WTC11 (cell line): ENCODE data around the gene CNOT10. TPM values are rescaled to one million over a fixed set of nuclear protein-coding genes. Genes with fewer than 3 reads are reported as not detected.
"Not testable (repeated sequence)": the region's sequence is repeated elsewhere in the genome, so short reads cannot be mapped to it uniquely, and the experiment has no call there.

Experiments
- ATAC-seq: fragments of 200-7000 bp; cut with Tn5 transposase; 2 replicates; pipeline ENCODE4 v1.10.0; 2021; ENCODE audit warnings: mild to moderate bottlenecking, moderate library complexity
- CTCF ChIA-PET: fragments of 300-600 bp; sonication (Branson Sonifier 250); formaldehyde crosslinking; loops from one replicate; lab custom pipeline; 2021; ENCODE audit warnings: antibody characterized with exemption; lab: Charles Lee
- POLR2A ChIA-PET: fragments of 350-600 bp; sonication (Branson Sonifier 250); formaldehyde crosslinking; loops from one replicate; lab custom pipeline; 2021; ENCODE audit warnings: antibody characterized with exemption; lab: Charles Lee
- DNase-seq: peaks from one replicate; pipeline ENCODE4 v3.0.0; 2021; ENCODE audit warnings: low spot score
- H3K27ac Mint-ChIP-seq: 2 replicates; pipeline ENCODE4 v1.8.0; 2021; ENCODE audit warnings: mixed read lengths
- H3K27me3 Mint-ChIP-seq: 2 replicates; pipeline ENCODE4 v1.8.0; 2021; ENCODE audit warnings: low read depth, mild to moderate bottlenecking, moderate library complexity, mixed read lengths
- H3K36me3 Mint-ChIP-seq: 2 replicates; pipeline ENCODE4 v1.8.0; 2021; ENCODE audit warnings: mixed read lengths
- H3K4me1 Mint-ChIP-seq: 2 replicates; pipeline ENCODE4 v1.8.0; 2022; ENCODE audit warnings: mixed read lengths
- H3K4me3 Mint-ChIP-seq: 2 replicates; pipeline ENCODE4 v1.8.0; 2021; ENCODE audit warnings: mild to moderate bottlenecking, moderate library complexity, mixed read lengths
- H3K9me3 Mint-ChIP-seq: 2 replicates; pipeline ENCODE4 v1.8.0; 2021; ENCODE audit warnings: mixed read lengths
- CBFB ChIP-seq: sonication (generic); formaldehyde crosslinking; IDR thresholded peaks from 2 replicates; pipeline ENCODE4 v1.8.1; 2022; ENCODE audit warnings: mild to moderate bottlenecking, low read depth, missing genetic modification reagents
- CREB1 ChIP-seq: sonication (generic); formaldehyde crosslinking; IDR thresholded peaks from 2 replicates; pipeline ENCODE4 v1.8.0; 2023; ENCODE audit warnings: mild to moderate bottlenecking, missing genetic modification reagents
- CREM ChIP-seq: sonication (generic); formaldehyde crosslinking; IDR thresholded peaks from 2 replicates; pipeline ENCODE4 v1.8.1; 2022; ENCODE audit warnings: mild to moderate bottlenecking, missing genetic modification reagents, moderate library complexity
- ETV6 ChIP-seq: sonication (generic); formaldehyde crosslinking; IDR thresholded peaks from 2 replicates; pipeline ENCODE4 v1.8.1; 2022; ENCODE audit warnings: mild to moderate bottlenecking, missing genetic modification reagents
- FOXP1 ChIP-seq: sonication (generic); formaldehyde crosslinking; IDR thresholded peaks from 2 replicates; pipeline ENCODE4 v1.8.0; 2022; ENCODE audit warnings: missing genetic modification reagents, mild to moderate bottlenecking, moderate library complexity, borderline replicate concordance
- IRF2 ChIP-seq: sonication (generic); formaldehyde crosslinking; IDR thresholded peaks from 2 replicates; pipeline ENCODE4 v1.8.0; 2022; ENCODE audit warnings: low read depth, missing genetic modification reagents, borderline replicate concordance
- JUN ChIP-seq: sonication (generic); formaldehyde crosslinking; IDR thresholded peaks from 2 replicates; pipeline ENCODE4 v1.8.0; 2023; ENCODE audit warnings: mild to moderate bottlenecking, missing genetic modification reagents
- KAT7 ChIP-seq: sonication (generic); formaldehyde crosslinking; IDR thresholded peaks from 2 replicates; pipeline ENCODE4 v1.8.1; 2023; ENCODE audit warnings: missing genetic modification reagents, mild to moderate bottlenecking, borderline replicate concordance
- MYBL2 ChIP-seq: sonication (generic); formaldehyde crosslinking; IDR thresholded peaks from 2 replicates; pipeline ENCODE4 v1.8.1; 2023; ENCODE audit warnings: mild to moderate bottlenecking, moderate library complexity, missing genetic modification reagents
- NFATC4 ChIP-seq: fragments of 250-450 bp; sonication (Bioruptor Pico); IDR thresholded peaks from 2 replicates; pipeline ENCODE4 v1.9.0; 2021; ENCODE audit warnings: mild to moderate bottlenecking
- NFYB ChIP-seq: sonication (generic); formaldehyde crosslinking; conservative IDR thresholded peaks from 2 replicates; pipeline ENCODE4 v1.8.0; 2022; ENCODE audit warnings: low read depth, missing genetic modification reagents
- SMAD3 ChIP-seq: sonication (generic); formaldehyde crosslinking; IDR thresholded peaks from 2 replicates; pipeline ENCODE4 v1.8.0; 2022; ENCODE audit warnings: missing genetic modification reagents, mild to moderate bottlenecking, borderline replicate concordance
- SMAD4 ChIP-seq: sonication (generic); formaldehyde crosslinking; IDR thresholded peaks from 2 replicates; pipeline ENCODE4 v1.8.0; 2022; ENCODE audit warnings: mild to moderate bottlenecking, missing genetic modification reagents
- TEAD1 ChIP-seq: sonication (generic); formaldehyde crosslinking; IDR thresholded peaks from 2 replicates; pipeline ENCODE4 v1.8.0; 2022; ENCODE audit warnings: mild to moderate bottlenecking, missing genetic modification reagents
- TEAD4 ChIP-seq: sonication (generic); formaldehyde crosslinking; IDR thresholded peaks from 2 replicates; pipeline ENCODE4 v1.8.0; 2022; ENCODE audit warnings: mild to moderate bottlenecking, missing genetic modification reagents
- ZNF121 ChIP-seq: sonication (generic); formaldehyde crosslinking; IDR thresholded peaks from 2 replicates; pipeline ENCODE4 v1.8.0; 2023; ENCODE audit warnings: missing genetic modification reagents
- ZNF671 ChIP-seq: fragments of 250-450 bp; sonication (Bioruptor Pico); IDR thresholded peaks from 2 replicates; pipeline ENCODE4 v1.8.0; 2021; ENCODE audit warnings: mild to moderate bottlenecking
- total RNA-seq: library from RNA; stranded (reverse); gene quantifications from 3 replicates; pipeline ENCODE4 v1.2.3, GENCODE V29; 2021
- TF ChIP-seq, protein P1 (sequence below): fragments of 250-450 bp; sonication (Bioruptor Pico); conservative IDR thresholded peaks from 2 replicates; pipeline ENCODE4 v1.9.0; 2021; ENCODE audit warnings: mild to moderate bottlenecking
- TF ChIP-seq, protein P2 (sequence below): sonication (generic); formaldehyde crosslinking; IDR thresholded peaks from 2 replicates; pipeline ENCODE4 v1.8.0; 2022; ENCODE audit warnings: mild to moderate bottlenecking, missing genetic modification reagents
- TF ChIP-seq, protein P3 (sequence below): sonication (generic); formaldehyde crosslinking; IDR thresholded peaks from 2 replicates; pipeline ENCODE4 v1.8.0; 2022; ENCODE audit warnings: mild to moderate bottlenecking, missing genetic modification reagents
- TF ChIP-seq, protein P4 (sequence below): sonication (generic); formaldehyde crosslinking; IDR thresholded peaks from 2 replicates; pipeline ENCODE4 v1.8.1; 2023; ENCODE audit warnings: mild to moderate bottlenecking, missing genetic modification reagents, moderate library complexity

The CNOT10 gene
- total RNA-seq, 1 experiment from 2014 or later: 38.7 TPM

DNA sequence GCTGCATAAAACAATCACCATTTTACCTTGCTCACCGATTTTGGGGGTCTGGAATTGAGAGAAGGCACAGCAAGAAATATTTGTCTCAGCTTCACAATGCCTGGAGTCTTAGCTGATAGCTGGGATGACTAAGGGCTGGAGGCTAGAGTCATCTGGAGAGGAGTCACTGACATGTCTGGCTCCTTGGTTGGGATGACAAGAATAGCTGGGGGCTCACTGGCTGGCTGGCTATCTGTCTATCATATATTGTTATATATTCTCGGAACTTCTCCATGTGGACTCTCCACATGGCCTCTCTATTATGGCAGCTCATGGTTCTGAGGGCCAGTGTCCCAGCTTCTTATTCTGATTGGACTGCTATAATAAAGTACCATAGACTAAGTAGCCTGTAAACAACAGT, 112.8 kb downstream of the CNOT10 start:
- DNase-seq: no peak
- H3K4me1 Mint-ChIP-seq: peaks cover 37% of the 10 kb centered on the region
- POLR2A ChIA-PET: no interaction called here
- H3K9me3 Mint-ChIP-seq: peaks cover 17% of the 10 kb centered on the region
- CTCF ChIA-PET: no interaction called here
- H3K27me3 Mint-ChIP-seq: peaks cover 4% of the 10 kb centered on the region; the same call in 1 of the 2 replicates
- H3K36me3 Mint-ChIP-seq: peaks cover 16% of the 10 kb centered on the region
- no peak overlapping the region for H3K27ac Mint-ChIP-seq
- no peak for ATAC-seq
- TF ChIP-seq SMAD3 (no peak), MYBL2 (CRISPR knock-in tag) (no peak), CBFB (CRISPR knock-in tag) (no peak), CREM (CRISPR knock-in tag) (no peak), IRF2 (CRISPR knock-in tag) (no peak), KAT7 (CRISPR knock-in tag) (no peak), ETV6 (CRISPR knock-in tag) (no peak), FOXP1 (CRISPR knock-in tag) (no peak), NFYB (CRISPR knock-in tag) (no peak), CREB1 (CRISPR knock-in tag) (no peak)
- TF ChIP-seq, protein P1, sequence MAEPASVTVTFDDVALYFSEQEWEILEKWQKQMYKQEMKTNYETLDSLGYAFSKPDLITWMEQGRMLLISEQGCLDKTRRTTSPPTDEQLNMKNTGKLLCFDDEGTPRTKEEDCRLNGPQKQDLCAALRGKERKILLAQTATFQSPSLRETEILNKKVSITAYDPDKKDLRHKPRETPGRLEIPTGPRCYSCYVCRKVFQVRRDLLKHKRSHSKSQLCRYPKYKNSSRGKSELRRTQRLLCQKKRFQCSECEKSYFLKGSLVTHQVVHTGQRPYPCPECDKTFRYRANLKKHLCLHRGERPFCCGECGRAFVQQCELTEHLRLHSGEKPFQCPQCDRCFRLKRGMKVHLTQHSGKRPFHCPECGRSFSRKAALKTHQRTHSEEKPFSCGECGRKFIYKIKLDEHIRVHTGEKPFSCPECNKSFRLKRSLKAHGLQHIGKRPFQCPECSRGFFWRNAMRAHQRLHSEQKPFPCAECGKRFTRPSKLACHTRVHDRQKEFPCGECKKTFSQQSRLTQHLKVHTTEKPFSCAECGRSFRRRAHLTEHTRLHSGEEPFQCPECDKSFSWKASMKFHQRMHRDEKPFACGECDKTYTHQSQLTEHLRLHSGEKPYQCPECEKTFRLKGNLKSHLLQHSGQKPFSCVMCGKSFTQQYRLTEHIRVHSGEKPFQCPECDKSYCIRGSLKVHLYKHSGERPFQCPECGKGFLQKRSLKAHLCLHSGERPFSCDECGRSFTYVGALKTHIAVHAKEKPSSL (CRISPR knock-in tag): no peak
- TF ChIP-seq, protein P2, sequence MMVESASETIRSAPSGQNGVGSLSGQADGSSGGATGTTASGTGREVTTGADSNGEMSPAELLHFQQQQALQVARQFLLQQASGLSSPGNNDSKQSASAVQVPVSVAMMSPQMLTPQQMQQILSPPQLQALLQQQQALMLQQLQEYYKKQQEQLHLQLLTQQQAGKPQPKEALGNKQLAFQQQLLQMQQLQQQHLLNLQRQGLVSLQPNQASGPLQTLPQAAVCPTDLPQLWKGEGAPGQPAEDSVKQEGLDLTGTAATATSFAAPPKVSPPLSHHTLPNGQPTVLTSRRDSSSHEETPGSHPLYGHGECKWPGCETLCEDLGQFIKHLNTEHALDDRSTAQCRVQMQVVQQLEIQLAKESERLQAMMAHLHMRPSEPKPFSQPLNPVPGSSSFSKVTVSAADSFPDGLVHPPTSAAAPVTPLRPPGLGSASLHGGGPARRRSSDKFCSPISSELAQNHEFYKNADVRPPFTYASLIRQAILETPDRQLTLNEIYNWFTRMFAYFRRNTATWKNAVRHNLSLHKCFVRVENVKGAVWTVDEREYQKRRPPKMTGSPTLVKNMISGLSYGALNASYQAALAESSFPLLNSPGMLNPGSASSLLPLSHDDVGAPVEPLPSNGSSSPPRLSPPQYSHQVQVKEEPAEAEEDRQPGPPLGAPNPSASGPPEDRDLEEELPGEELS (CRISPR knock-in tag): no peak
- TF ChIP-seq, protein P3, sequence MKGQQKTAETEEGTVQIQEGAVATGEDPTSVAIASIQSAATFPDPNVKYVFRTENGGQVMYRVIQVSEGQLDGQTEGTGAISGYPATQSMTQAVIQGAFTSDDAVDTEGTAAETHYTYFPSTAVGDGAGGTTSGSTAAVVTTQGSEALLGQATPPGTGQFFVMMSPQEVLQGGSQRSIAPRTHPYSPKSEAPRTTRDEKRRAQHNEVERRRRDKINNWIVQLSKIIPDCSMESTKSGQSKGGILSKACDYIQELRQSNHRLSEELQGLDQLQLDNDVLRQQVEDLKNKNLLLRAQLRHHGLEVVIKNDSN (CRISPR knock-in tag): no peak
- TF ChIP-seq, all 79 proteins: peak for 0
- no peak overlapping the region for H3K4me3 Mint-ChIP-seq

DNA sequence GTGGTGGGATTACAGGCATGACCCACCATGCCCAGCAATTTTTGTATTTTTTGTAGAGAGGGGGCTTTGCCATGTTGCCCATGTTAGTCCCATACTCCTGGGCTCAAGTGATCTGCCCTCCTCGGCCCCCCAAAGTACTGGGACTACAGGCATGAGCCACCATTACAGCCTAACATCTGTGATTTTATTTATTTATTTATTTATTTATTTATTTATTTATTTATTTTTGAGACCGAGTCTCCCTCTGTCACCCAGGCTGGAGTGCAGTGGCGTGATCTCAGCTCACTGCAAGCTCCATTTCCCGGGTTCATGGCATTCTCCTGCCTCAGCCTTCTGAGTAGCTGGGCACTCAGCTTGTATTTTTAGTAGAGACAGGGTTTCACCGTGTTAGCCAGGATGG, 116.5 kb downstream of the CNOT10 start:
- H3K4me3 Mint-ChIP-seq, ATAC-seq, H3K27me3 Mint-ChIP-seq, H3K27ac Mint-ChIP-seq, DNase-seq, H3K36me3 Mint-ChIP-seq, H3K9me3 Mint-ChIP-seq, CTCF ChIA-PET: not testable (repeated sequence)
- H3K4me1 Mint-ChIP-seq: peaks cover 17% of the 10 kb centered on the region
- POLR2A ChIA-PET: interaction anchor here (0.5 kb wide), 1 partner anchor 58 kb away, joined by 5 read pairs; no protein-coding TSS in a partner anchor

DNA sequence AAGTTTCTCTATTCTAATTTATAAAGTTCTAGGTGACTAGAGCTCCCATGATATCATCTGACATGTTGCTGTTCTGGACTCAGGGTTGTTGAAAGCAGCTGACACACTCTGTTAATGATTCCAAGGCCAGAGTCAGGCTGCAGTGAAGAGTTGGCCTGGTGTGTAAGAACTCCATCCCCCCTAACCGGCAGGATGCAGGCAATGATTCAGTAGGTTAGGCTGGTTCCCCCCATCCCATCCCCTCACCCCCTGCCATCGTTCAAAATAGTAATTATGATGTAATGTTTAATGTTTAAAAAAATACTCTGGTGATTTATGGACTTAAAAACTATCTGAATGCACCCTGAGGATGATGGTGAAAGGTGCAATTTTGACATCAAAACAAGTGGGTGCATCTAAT, 128.2 kb downstream of the CNOT10 start:
- CTCF ChIA-PET: interaction anchor here (0.6 to 4.1 kb wide), 7 partner anchors 13 to 1254 kb away, joined by 3 to 28 read pairs (median 3); no protein-coding TSS in a partner anchor
- ATAC-seq (no peak), DNase-seq (no peak)
- Mint-ChIP-seq H3K36me3 (peaks cover 10% of the 10 kb centered on the region), H3K4me1 (peaks cover 33% of the 10 kb centered on the region), H3K27ac (peak overlapping the region; percentile 5; the same call in 1 of the 2 replicates), H3K27me3 (no peaks in the 10 kb centered on the region), H3K4me3 (peak overlapping the region; percentile 13), H3K9me3 (no peaks in the 10 kb centered on the region)
- POLR2A ChIA-PET: interaction anchor here (2.3 kb wide), 1 partner anchor 32 kb away, joined by 14 read pairs; no protein-coding TSS in a partner anchor
- no peak for TF ChIP-seq ZNF121
- no peak for TF ChIP-seq ETV6 (CRISPR knock-in tag)
- TF ChIP-seq SMAD3: no peak
- no peak for TF ChIP-seq ZNF671 (CRISPR knock-in tag)
- TF ChIP-seq TEAD1 (CRISPR knock-in tag): no peak
- TF ChIP-seq, protein P4, sequence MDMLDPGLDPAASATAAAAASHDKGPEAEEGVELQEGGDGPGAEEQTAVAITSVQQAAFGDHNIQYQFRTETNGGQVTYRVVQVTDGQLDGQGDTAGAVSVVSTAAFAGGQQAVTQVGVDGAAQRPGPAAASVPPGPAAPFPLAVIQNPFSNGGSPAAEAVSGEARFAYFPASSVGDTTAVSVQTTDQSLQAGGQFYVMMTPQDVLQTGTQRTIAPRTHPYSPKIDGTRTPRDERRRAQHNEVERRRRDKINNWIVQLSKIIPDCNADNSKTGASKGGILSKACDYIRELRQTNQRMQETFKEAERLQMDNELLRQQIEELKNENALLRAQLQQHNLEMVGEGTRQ (CRISPR knock-in tag): no peak
- no peak for TF ChIP-seq NFATC4 (CRISPR knock-in tag)
- TF ChIP-seq SMAD4 (CRISPR knock-in tag): no peak
- TF ChIP-seq JUN (CRISPR knock-in tag): no peak
- no peak for TF ChIP-seq TEAD4 (CRISPR knock-in tag)
